Liver (tissue), 3 donors: ENCODE data around the gene HORMAD2.

Source experiments
- CTCF ChIP-seq: fragments of 150-350 bp; IDR thresholded peaks from 2 replicates; pipeline ENCODE4 v1.5.1; 2017; ENCODE audit warnings: improper control_type of control experiment, low read depth, low read length; ENCODE audit not compliant: missing input control
- FOXA1 ChIP-seq: IDR thresholded peaks from 2 replicates; pipeline ENCODE4 v1.6.1; 2016; ENCODE audit warnings: antibody characterized with exemption
- HNF4A ChIP-seq, 2 donors: conservative IDR thresholded peaks; 2 replicates each; pipeline ENCODE4 v1.6.1; 2016; ENCODE audit warnings: antibody characterized with exemption in 2 of 2, mild to moderate bottlenecking in 2 of 2
- RAD21 ChIP-seq, 2 donors: IDR thresholded peaks; 2 replicates each; pipeline ENCODE4 v1.6.1; 2016; ENCODE audit warnings: antibody characterized with exemption in 2 of 2, mild to moderate bottlenecking in 2 of 2
- REST ChIP-seq: IDR thresholded peaks from 2 replicates; pipeline ENCODE4 v1.6.1; 2016; ENCODE audit warnings: antibody characterized with exemption, mild to moderate bottlenecking
- RXRA ChIP-seq, 2 donors: IDR thresholded peaks; 2 replicates each; pipeline ENCODE4 v1.6.1; 2017 to 2018; ENCODE audit warnings: antibody characterized with exemption in 2 of 2, mild to moderate bottlenecking in 1 of 2
- SP1 ChIP-seq: IDR thresholded peaks from 2 replicates; pipeline ENCODE4 v1.6.1; 2018; ENCODE audit warnings: antibody characterized with exemption, mild to moderate bottlenecking
- TAF1 ChIP-seq: conservative IDR thresholded peaks from 2 replicates; pipeline ENCODE4 v1.6.1; 2016; ENCODE audit warnings: antibody characterized with exemption, mild to moderate bottlenecking
- YY1 ChIP-seq: IDR thresholded peaks from 2 replicates; pipeline ENCODE4 v1.6.1; 2016; ENCODE audit warnings: antibody characterized with exemption, mild to moderate bottlenecking
- TF ChIP-seq, protein P1 (sequence below): IDR thresholded peaks from 2 replicates; pipeline ENCODE4 v1.6.1; 2016; ENCODE audit warnings: antibody characterized with exemption
- TF ChIP-seq, protein P2 (sequence below): IDR thresholded peaks from 2 replicates; pipeline ENCODE4 v1.6.1; 2016; ENCODE audit warnings: antibody characterized with exemption
- donor health status: healthy.
- donor health status: healthy.

- TF ChIP-seq CTCF, result no peak
- TF ChIP-seq, protein P1, sequence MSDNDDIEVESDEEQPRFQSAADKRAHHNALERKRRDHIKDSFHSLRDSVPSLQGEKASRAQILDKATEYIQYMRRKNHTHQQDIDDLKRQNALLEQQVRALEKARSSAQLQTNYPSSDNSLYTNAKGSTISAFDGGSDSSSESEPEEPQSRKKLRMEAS, result no peak
- TF ChIP-seq REST, result no peak
- TF ChIP-seq YY1, result no peak
- TF ChIP-seq RAD21 (IDR thresholded peaks at IDR 0.05), result no peak
- TF ChIP-seq, protein P2, sequence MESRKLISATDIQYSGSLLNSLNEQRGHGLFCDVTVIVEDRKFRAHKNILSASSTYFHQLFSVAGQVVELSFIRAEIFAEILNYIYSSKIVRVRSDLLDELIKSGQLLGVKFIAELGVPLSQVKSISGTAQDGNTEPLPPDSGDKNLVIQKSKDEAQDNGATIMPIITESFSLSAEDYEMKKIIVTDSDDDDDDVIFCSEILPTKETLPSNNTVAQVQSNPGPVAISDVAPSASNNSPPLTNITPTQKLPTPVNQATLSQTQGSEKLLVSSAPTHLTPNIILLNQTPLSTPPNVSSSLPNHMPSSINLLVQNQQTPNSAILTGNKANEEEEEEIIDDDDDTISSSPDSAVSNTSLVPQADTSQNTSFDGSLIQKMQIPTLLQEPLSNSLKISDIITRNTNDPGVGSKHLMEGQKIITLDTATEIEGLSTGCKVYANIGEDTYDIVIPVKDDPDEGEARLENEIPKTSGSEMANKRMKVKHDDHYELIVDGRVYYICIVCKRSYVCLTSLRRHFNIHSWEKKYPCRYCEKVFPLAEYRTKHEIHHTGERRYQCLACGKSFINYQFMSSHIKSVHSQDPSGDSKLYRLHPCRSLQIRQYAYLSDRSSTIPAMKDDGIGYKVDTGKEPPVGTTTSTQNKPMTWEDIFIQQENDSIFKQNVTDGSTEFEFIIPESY, result no peak
- TF ChIP-seq SP1, result no peak
- TF ChIP-seq FOXA1, result no peak
- TF ChIP-seq HNF4A (conservative IDR thresholded peaks at IDR 0.05), result no peak
- TF ChIP-seq RXRA (IDR thresholded peaks at IDR 0.05), result no peak
- no peak for TF ChIP-seq TAF1
Observed at GRCh38 chr22:30092686-30093085, 12.4 kb downstream of the HORMAD2 start.
